ENCODE results near the gene CD109. TPM values are rescaled to one million over a fixed set of nuclear protein-coding genes. Genes with fewer than 3 reads are reported as not detected.

Gene CD109
- total RNA-seq (10 to 100 TPM; 22.9 to 32.1 (median 24.6) TPM), polyA plus RNA-seq (1 to 10 TPM in 1 of 3 donors, under 1 TPM in 2; under 0.01 to 1.2 (median 0.46) TPM)

- intact Hi-C loops (cut with DNase I), result no loop called here
- 1% methylated on average over 61 of the region's 61 CpGs for WGBS, 2 donors
- TF ChIP-seq POLR2AphosphoS5 (IDR thresholded peaks at IDR 0.05) (peak; percentile 8 to 75 (median 68)), POLR2A (IDR thresholded peaks at IDR 0.05) (no peak), CTCF (IDR thresholded peaks at IDR 0.05) (no peak)
- Histone ChIP-seq H3K9me3 (no peaks in the 10 kb centered on the region), H3K36me3 (no peaks in the 10 kb centered on the region), H3K27me3 (no peaks in the 10 kb centered on the region), H3K4me3 (peak within 1 kb of the TSS; percentile 63 to 76 (median 68)), H3K27ac (peak within 1 kb of the TSS; percentile 83 to 95 (median 91)), H3K4me1 (peaks cover 0 to 34% (median 26%) of the 10 kb centered on the region in 4 donors)
- peak; percentile 71 for DNase-seq
These were observed at the start of gene CD109 for GRCh38 chr6:73695619-73696421. Gene CD109 (plus strand): TSS chr6:73696203. CDS start chr6:73696216, 13 bp downstream.

- intact Hi-C loops (cut with DNase I), result no loop called here
- DNase-seq, result no peak
- Histone ChIP-seq H3K36me3 (no peaks in the 10 kb centered on the region), H3K9me3 (no peaks in the 10 kb centered on the region), H3K4me1 (peaks cover 0 to 22% (median 17%) of the 10 kb centered on the region in 4 donors), H3K4me3 (no peak overlapping the region), H3K27ac (no peak overlapping the region), H3K27me3 (no peaks in the 10 kb centered on the region)
- TF ChIP-seq POLR2A (IDR thresholded peaks at IDR 0.05) (no peak), EP300 (IDR thresholded peaks at IDR 0.05) (no peak), POLR2AphosphoS5 (IDR thresholded peaks at IDR 0.05) (no peak), CTCF (IDR thresholded peaks at IDR 0.05) (no peak)
These were observed 47.8 kb upstream of the CD109 start for GRCh38 chr6:73648166-73648565.

GRCh38 chr6:73649783-73650182, 46.2 kb upstream of the CD109 start:
- intact Hi-C loops (cut with DNase I), result loop anchor here (5.0 to 10.0 kb wide), 3 partner anchors 67 to 1845 kb away; partner anchors contain the start of genes COL12A1 and FILIP1
- no peak for DNase-seq
- Histone ChIP-seq H3K27ac (no peak overlapping the region), H3K9me3 (no peaks in the 10 kb centered on the region), H3K4me3 (no peak overlapping the region), H3K27me3 (no peaks in the 10 kb centered on the region), H3K4me1 (peaks cover 0 to 25% (median 17%) of the 10 kb centered on the region in 4 donors), H3K36me3 (no peaks in the 10 kb centered on the region)
- WGBS, 2 donors, result 71 to 80% methylated on average over 4 of the region's 4 CpGs
- TF ChIP-seq POLR2A (IDR thresholded peaks at IDR 0.05) (no peak), EP300 (IDR thresholded peaks at IDR 0.05) (no peak), POLR2AphosphoS5 (IDR thresholded peaks at IDR 0.05) (no peak), CTCF (IDR thresholded peaks at IDR 0.05) (no peak)

- WGBS, 2 donors, result 1% methylated on average over 32 of the region's 32 CpGs
- peak overlapping the region; percentile 84 to 98 (median 92) for H3K4me3 ChIP-seq
- no peaks in the 10 kb centered on the region for H3K9me3 ChIP-seq
- intact Hi-C loops (cut with DNase I), result loop anchor here (5.0 to 10.0 kb wide), 3 partner anchors 71 to 1842 kb away; partner anchors contain the start of genes COL12A1 and FILIP1
- peaks cover 0 to 21% (median 15%) of the 10 kb centered on the region in 4 donors for H3K4me1 ChIP-seq
- H3K27me3 ChIP-seq, result no peaks in the 10 kb centered on the region
- TF ChIP-seq POLR2AphosphoS5 (IDR thresholded peaks at IDR 0.05) (peak; percentile 27 to 81 (median 40)), POLR2A (IDR thresholded peaks at IDR 0.05) (no peak), CTCF (IDR thresholded peaks at IDR 0.05) (peak in 3 of 4 experiments; percentile 14 to 46 (median 32))
- H3K36me3 ChIP-seq, result no peaks in the 10 kb centered on the region
- peak; percentile 80 for DNase-seq
- H3K27ac ChIP-seq, result peak overlapping the region; percentile 94 to 99 (median 96)
These were observed 43.1 kb upstream of the CD109 start for GRCh38 chr6:73652637-73653570.
